ENCODE data around the gene PHKG2. TPM values are rescaled to one million over a fixed set of nuclear protein-coding genes. Genes with fewer than 3 reads are reported as not detected.

PHKG2 gene
- total RNA-seq, 4 donors from 2014 or later, result 29.9 to 46.2 (median 33.3) TPM

- Histone ChIP-seq H3K27ac (no peak overlapping the region), H3K4me3 (no peak overlapping the region), H3K9me3 (no peaks in the 10 kb centered on the region), H3K36me3 (peaks cover 0 to 82% (median 10%) of the 10 kb centered on the region in 3 donors), H3K27me3 (no peaks in the 10 kb centered on the region), H3K4me1 (peaks cover 0 to 9% (median 3%) of the 10 kb centered on the region in 4 donors)
- DNase-seq (ENCODE audit: low spot score in 2 of 2), result no peak
- no peak for TF ChIP-seq POLR2A (IDR thresholded peaks at IDR 0.05)
- TF ChIP-seq CTCF (IDR thresholded peaks at IDR 0.05), result no peak
- no peak for TF ChIP-seq EP300 (IDR thresholded peaks at IDR 0.05)
- 92 to 94% methylated on average over 17 to 18 of the region's 20 CpGs for WGBS, 2 donors
These were observed 7.9 kb downstream of the PHKG2 start for GRCh38 chr16:30755955-30756780.

- DNase-seq (ENCODE audit: low spot score in 2 of 2), result no peak
- peaks cover 0 to 13% (median 3%) of the 10 kb centered on the region in 4 donors for H3K4me1 ChIP-seq
- peaks cover 0 to 76% (median 5%) of the 10 kb centered on the region in 3 donors for H3K36me3 ChIP-seq
These were observed 8.5 kb downstream of the PHKG2 start for GRCh38 chr16:30756781-30757100.

GRCh38 chr16:30757316-30757715 lies 9.1 kb downstream of the PHKG2 start:
- H3K36me3 ChIP-seq, result peaks cover 0 to 70% (median 5%) of the 10 kb centered on the region in 3 donors
- TF ChIP-seq CTCF (IDR thresholded peaks at IDR 0.05) (no peak), POLR2A (IDR thresholded peaks at IDR 0.05) (no peak), EP300 (IDR thresholded peaks at IDR 0.05) (no peak)
- DNase-seq (ENCODE audit: low spot score in 2 of 2), result no peak
- no peaks in the 10 kb centered on the region for H3K9me3 ChIP-seq
- H3K27me3 ChIP-seq, result no peaks in the 10 kb centered on the region
- no peak overlapping the region for H3K27ac ChIP-seq
- H3K4me3 ChIP-seq, result no peak overlapping the region
- H3K4me1 ChIP-seq, result peaks cover 0 to 13% (median 3%) of the 10 kb centered on the region in 4 donors
- WGBS, 2 donors, result 78 to 86% methylated on average over 7 of the region's 7 CpGs

More at GRCh38 chr16:30756781-30757100, 8.5 kb downstream of the PHKG2 start:
- Histone ChIP-seq H3K27me3 (no peaks in the 10 kb centered on the region), H3K4me3 (no peak overlapping the region), H3K27ac (no peak overlapping the region), H3K9me3 (no peaks in the 10 kb centered on the region)
- TF ChIP-seq POLR2A (IDR thresholded peaks at IDR 0.05) (no peak), CTCF (IDR thresholded peaks at IDR 0.05) (no peak), EP300 (IDR thresholded peaks at IDR 0.05) (no peak)
- WGBS, 2 donors, result 86 to 95% methylated on average over 5 to 12 of the region's 13 CpGs

- Histone ChIP-seq H3K27ac (peak overlapping the region in 1 of 4 donors; percentile 63), H3K9me3 (no peaks in the 10 kb centered on the region), H3K4me3 (no peak overlapping the region), H3K4me1 (peaks cover 3 to 29% (median 17%) of the 10 kb centered on the region in 4 donors), H3K36me3 (peaks cover under 1 to 65% (median 1%) of the 10 kb centered on the region in 3 donors), H3K27me3 (no peaks in the 10 kb centered on the region)
- WGBS, 2 donors, result 79 to 87% methylated on average over 10 of the region's 10 CpGs
- TF ChIP-seq CTCF (IDR thresholded peaks at IDR 0.05) (no peak), POLR2A (IDR thresholded peaks at IDR 0.05) (no peak), EP300 (IDR thresholded peaks at IDR 0.05) (no peak)
- no peak for DNase-seq (ENCODE audit: low spot score in 2 of 2)
These were observed 10.8 kb downstream of the PHKG2 start for GRCh38 chr16:30758988-30759491.

- H3K4me3 ChIP-seq, result no peak overlapping the region
- H3K36me3 ChIP-seq, result peaks cover 11 to 65% (median 12%) of the 10 kb centered on the region in 3 donors
- peaks cover 3 to 35% (median 17%) of the 10 kb centered on the region in 4 donors for H3K4me1 ChIP-seq
- DNase-seq (ENCODE audit: low spot score in 2 of 2), result no peak
- TF ChIP-seq POLR2A (IDR thresholded peaks at IDR 0.05) (no peak), EP300 (IDR thresholded peaks at IDR 0.05) (no peak), CTCF (IDR thresholded peaks at IDR 0.05) (no peak)
- 84 to 85% methylated on average over 7 of the region's 7 CpGs for WGBS, 2 donors
- H3K27me3 ChIP-seq, result no peaks in the 10 kb centered on the region
- no peak overlapping the region for H3K27ac ChIP-seq
- no peaks in the 10 kb centered on the region for H3K9me3 ChIP-seq
These were observed 11.9 kb downstream of the PHKG2 start for GRCh38 chr16:30760001-30760559.
